Measurements from ENCODE around the gene F12.

Gene F12

DNA sequence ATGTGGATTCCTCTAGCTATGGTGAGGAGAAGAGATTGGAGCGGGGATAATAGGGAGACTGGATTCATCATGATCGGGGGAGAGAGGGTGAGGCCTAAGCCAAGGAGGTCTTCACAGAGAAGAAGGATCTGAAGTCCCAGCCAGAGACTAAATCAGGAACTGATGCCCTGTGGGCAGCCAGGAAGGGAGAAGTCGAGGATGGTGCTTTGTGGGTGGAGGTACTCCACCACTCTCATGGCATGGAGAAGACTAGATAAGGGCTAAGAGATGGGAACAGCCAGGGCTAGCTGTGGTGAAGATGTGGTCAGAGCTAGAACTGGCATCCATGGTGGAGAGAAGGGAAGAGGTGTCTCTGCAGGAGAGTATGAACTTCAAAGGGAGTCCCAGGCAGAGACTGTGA is 54.7 kb downstream of the F12 start:
- no peak for DNase-seq (ENCODE audit: low read depth)

DNA sequence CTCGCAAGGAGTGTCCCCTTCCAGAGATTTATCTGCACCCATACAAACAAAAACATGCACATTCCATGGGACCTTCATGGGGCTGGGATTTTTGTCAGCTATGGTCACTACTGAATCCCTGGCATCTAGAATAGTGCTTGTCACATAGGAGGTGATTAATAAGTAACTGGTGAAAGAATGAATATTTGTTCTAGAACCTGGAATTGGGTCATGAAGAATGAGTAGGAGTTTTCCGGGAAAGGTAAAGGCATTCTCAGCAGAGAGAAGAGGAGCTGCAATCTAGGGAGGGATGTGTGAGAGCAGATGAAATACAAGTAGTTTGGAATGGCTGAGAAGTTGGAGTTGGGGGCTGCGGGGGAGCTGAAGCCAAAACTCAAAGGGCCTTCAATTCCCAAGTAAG is 55.1 kb downstream of the F12 start:
- DNase-seq (ENCODE audit: low read depth): no peak

- no peak for DNase-seq (ENCODE audit: low read depth)
Observed at GRCh38 chr5:177353093-177353492, 56.3 kb downstream of the F12 start.
